Retinal pigment epithelial cell (primary cell): ENCODE results near the gene FASTK.
A peak's percentile ranks its signal among the peaks of the same experiment; 100 is the strongest.

ENCODE experiments used
- DNase-seq: peaks from one replicate; pipeline ENCODE4 v3.0.0-alpha.2; 2010; ENCODE audit warnings: low read depth
- H3K4me3 ChIP-seq: 2 replicates; pipeline ENCODE4 v1.5.1; 2011; ENCODE audit warnings: mild to moderate bottlenecking, low read length, control low read depth, moderate library complexity
- TF ChIP-seq, protein P1 (sequence below): conservative IDR thresholded peaks from 2 replicates; pipeline ENCODE4 v1.5.1; 2011; ENCODE audit warnings: low read depth, low read length, control low read depth, inconsistent platforms

Gene FASTK

DNA sequence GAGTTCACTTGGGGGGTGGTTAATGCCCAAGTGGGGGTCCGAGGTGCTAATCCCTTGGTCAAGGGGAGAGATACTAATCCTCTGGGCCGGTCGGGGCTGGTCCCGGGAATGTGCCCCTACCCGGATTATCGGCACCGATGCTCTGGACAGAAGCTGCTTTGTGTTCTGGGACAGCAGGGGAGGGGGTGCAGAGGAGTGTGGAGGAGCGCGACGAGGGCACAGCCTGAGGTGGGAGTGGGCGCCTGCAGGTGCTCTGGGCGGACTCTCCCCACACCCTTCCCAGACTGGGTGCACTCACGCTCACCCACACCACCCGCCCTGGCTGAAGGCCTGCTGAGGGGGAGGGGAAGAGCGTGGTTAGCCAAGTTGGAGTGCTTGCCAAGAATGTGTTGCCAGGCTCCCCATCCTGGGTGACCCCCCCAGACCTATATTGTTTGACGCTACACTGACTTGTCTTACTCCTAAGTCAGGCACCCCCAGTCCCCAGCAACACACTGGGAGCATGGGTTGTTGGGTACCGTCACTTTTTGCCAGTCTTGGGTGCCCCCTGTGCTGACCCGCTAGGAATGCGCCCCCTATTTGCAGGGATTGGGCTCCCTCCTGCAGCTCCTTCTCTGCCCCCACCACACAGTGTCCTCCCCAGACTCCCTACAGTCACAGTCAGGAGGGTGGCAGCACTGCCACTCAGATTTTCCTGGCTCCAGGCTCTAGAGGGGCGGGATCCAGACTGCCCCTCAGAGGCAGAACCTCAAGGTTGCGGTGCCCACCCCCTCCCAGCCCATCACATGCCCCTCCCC lies 20.0 kb downstream of the FASTK start:
- TF ChIP-seq, protein P1, sequence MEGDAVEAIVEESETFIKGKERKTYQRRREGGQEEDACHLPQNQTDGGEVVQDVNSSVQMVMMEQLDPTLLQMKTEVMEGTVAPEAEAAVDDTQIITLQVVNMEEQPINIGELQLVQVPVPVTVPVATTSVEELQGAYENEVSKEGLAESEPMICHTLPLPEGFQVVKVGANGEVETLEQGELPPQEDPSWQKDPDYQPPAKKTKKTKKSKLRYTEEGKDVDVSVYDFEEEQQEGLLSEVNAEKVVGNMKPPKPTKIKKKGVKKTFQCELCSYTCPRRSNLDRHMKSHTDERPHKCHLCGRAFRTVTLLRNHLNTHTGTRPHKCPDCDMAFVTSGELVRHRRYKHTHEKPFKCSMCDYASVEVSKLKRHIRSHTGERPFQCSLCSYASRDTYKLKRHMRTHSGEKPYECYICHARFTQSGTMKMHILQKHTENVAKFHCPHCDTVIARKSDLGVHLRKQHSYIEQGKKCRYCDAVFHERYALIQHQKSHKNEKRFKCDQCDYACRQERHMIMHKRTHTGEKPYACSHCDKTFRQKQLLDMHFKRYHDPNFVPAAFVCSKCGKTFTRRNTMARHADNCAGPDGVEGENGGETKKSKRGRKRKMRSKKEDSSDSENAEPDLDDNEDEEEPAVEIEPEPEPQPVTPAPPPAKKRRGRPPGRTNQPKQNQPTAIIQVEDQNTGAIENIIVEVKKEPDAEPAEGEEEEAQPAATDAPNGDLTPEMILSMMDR: peak; percentile 45

DNA sequence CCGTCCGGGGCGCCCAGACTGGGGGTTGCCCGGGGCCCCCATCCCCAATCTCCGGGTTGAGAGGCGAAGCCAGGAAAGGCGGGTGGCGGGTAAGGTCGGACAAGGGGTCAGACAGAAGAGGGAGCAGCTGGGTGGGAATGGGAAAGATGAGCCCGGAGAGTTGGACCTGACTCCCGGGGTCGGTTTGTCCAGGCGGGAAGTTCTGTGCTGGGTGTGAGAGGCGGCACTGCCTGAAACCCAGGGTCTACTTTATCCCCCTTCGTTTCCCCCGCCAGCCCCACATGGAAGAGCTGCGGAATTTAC lies 20.5 kb downstream of the FASTK start:
- peak overlapping the region; percentile 83 for H3K4me3 ChIP-seq
- TF ChIP-seq, protein P1: no peak
- DNase-seq: no peak

More for the DNA sequence above, 20.0 kb downstream of the FASTK start:
- peak overlapping the region; percentile 83 for H3K4me3 ChIP-seq
- peak; percentile 79 for DNase-seq

DNA sequence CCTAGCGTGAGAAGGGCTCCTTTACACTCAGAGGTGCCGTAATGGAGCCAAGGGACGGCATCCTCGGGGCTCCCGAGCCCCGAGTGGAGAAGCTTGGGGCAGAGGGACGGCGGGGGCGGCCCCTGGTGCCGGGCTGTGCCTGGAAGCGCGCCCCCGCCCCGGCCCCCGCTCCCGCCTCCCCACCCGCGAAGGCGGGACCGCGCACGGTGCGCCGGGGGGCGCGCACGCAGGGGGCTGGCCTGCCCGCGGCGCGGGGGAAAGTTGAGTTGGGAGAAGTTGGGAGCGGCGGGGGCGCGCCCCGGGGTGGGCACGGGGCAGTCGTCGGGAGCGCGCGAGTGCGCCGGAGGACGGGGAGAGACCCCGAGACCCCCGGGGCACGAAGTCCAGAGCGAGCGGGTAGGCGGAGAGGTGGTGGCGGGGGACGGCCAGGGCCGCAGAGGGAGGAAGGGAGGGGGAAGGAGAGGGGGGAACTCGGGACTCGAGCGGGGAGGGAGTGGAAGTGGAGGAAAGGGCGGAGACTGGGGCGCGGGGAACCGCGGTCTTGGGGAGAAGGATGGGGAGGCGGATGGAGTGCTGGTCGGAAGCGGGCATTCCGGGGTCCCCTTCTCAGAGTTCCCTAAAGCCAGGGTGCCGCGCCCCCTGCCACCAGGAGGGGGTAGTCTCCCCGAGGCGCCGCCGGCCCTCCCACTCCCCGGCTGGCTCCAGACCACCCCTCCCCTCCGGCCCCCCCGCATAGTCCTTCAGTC lies 21.1 kb downstream of the FASTK start, which contains the start of gene SLC4A2:
Gene SLC4A2 (plus strand): TSS at position 223 of the 746 bp plus-strand sequence. CDS start 2,399 bp downstream, outside the sequence.
- no peak for DNase-seq
- peak within 1 kb of the TSS; percentile 83 for H3K4me3 ChIP-seq
- TF ChIP-seq, protein P1: peak; percentile 53

DNA sequence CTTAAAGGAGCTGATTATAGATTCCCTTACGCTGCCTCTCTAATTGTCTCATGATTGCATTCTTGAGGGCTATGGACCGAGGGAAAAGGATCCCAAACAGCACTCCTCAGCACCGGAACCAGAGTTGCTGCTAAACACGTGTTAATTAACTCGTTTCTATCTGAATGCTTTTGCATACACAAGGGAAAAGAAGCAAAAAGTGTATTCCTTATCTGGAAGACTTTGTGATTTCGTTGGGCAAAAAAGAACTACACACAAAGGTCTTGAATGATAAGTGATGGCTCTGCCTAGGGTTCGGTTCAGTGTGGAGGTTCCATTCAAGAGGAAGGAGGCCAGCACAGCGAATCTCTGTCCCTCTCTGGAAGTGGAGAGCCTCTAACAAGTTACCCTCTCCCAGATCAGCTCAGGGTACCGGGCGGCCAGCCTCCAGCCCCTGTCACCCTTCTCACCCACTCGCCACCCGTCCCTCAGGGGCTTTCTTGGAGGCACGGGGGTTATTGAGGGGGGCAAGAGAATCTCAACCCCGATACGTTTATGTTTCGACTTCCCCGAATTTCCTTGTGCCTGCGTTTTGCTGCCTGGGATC lies 21.7 kb downstream of the FASTK start:
- no peak for DNase-seq
- H3K4me3 ChIP-seq: peak overlapping the region; percentile 80
- TF ChIP-seq, protein P1: no peak

DNA sequence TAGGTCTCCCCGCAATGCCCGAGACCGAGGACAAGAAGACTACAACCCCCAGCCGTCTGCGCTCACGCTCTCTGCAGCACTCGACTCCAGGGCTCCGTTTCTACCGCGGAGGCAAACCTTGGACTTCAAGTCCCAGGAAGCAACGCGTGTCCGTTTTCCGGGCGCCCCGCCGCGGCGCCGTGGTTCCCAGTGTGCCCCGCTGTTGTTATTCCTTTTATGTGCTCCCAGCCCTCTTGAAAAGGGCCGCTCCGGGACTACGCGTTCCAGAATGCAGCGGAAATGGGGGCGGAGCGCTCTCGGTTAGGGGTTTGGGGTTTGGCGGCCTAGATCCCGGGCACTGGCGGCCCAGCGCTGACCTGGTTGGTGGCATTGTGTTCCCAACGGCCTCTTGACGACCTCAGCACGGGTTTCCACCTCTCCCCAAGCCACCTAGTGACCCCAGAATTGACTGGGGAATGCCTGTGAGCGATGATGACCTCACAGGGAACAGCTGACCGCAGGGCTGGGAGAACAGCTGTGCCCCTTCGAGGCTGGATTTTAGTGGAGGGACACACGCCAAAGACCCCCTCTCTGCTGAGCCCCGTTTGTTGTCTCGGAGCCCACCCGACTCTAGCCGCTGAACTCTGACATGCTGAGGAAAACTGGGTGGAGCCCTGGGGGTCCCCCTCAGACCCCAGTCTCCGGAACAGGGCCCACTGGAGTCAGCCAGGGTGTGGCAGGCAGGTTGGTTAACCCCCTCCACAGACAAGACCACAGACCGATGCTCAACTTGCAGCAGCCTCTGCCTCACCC lies 22.4 kb downstream of the FASTK start:
- DNase-seq: peak; percentile 99
- TF ChIP-seq, protein P1: no peak
- peak overlapping the region; percentile 80 for H3K4me3 ChIP-seq

DNA sequence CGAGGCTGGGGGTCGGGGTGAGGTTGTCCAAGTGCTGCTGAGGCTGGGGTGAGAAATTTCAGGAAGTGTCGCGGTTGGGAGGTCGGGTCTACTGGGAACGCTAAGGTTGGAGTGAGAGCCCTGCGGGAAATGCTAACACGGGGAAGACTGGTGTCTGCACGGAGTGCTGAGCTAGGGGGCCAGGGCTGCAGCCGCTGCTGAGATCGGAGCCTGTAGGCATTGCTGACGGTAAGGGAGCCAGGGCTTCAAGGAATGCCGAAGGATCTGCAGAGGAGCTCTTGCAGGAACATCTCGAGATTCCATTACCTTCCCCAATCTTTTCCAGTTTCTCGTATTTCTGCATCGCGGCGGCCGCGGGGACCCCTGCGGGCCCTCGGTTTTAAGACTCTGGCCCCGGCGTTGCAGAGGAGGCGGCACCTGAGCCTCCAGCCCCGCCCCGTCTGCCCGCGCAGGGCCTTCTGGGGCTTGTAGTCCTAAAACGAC lies 23.1 kb downstream of the FASTK start, which contains the start of gene CDK5:
Gene CDK5 (minus strand): TSS at position 392 of the 483 bp plus-strand sequence. CDS start 49 bp downstream, at position 343.
- TF ChIP-seq, protein P1: no peak
- DNase-seq: no peak
- H3K4me3 ChIP-seq: peak within 1 kb of the TSS; percentile 80
